Activated CD8-positive, alpha-beta memory T cell treated with anti-CD3 and anti-CD28 coated beads for 48 hours (primary cell): Measurements from ENCODE around the gene RPUSD3.
A peak's percentile ranks its signal among the peaks of the same experiment; 100 is the strongest.

Experiments used
- DNase-seq, 3 experiments: peaks; one replicate each; pipeline ENCODE4 v3.0.0-alpha.2; 2020; ENCODE audit warnings: low read depth in 2 of 3, low spot score in 2 of 3

RPUSD3 gene

GRCh38 chr3:9806688-9807589 lies 36.9 kb downstream of the RPUSD3 start:
- no peak for DNase-seq

GRCh38 chr3:9806137-9806536 lies 37.7 kb downstream of the RPUSD3 start:
- DNase-seq: no peak

GRCh38 chr3:9804996-9805395 lies 38.8 kb downstream of the RPUSD3 start:
- no peak for DNase-seq

- no peak for DNase-seq
These were observed 40.3 kb downstream of the RPUSD3 start for GRCh38 chr3:9803494-9803893.

GRCh38 chr3:9800529-9800928 lies 43.3 kb downstream of the RPUSD3 start:
- no peak for DNase-seq

GRCh38 chr3:9797196-9797945 lies 46.4 kb downstream of the RPUSD3 start:
- DNase-seq: no peak

GRCh38 chr3:9795207-9795606 lies 48.6 kb downstream of the RPUSD3 start:
- DNase-seq: no peak

GRCh38 chr3:9794400-9794799 lies 49.4 kb downstream of the RPUSD3 start:
- no peak for DNase-seq

GRCh38 chr3:9793161-9793781 lies 50.5 kb downstream of the RPUSD3 start:
- DNase-seq: no peak

- DNase-seq: peak; percentile 81
These were observed 51.2 kb downstream of the RPUSD3 start, which contains the start of the genes ARPC4 and TADA3 for GRCh38 chr3:9792405-9793160. Gene ARPC4 (plus strand): TSS chr3:9793082. CDS start chr3:9793122, 40 bp downstream. Gene TADA3 (minus strand): TSS chr3:9792473. CDS start chr3:9791466, 1,007 bp downstream.

GRCh38 chr3:9791790-9792404 lies 51.9 kb downstream of the RPUSD3 start:
- no peak for DNase-seq

- no peak for DNase-seq
These were observed 52.7 kb downstream of the RPUSD3 start for GRCh38 chr3:9791127-9791526.
